Testis (tissue), 3 donors: Measurements from ENCODE around the gene TDP2. TPM values are rescaled to one million over a fixed set of nuclear protein-coding genes. Genes with fewer than 3 reads are reported as not detected.

ENCODE experiments used
- DNase-seq: peaks from one replicate; pipeline ENCODE4 v3.0.0-alpha.2; 2019
- H3K27ac ChIP-seq, 2 donors: fragments of 200-600 bp; sonication (generic); one replicate each; pipeline ENCODE4 v1.5.1; 2019
- H3K27me3 ChIP-seq: fragments of 200-600 bp; sonication (generic); one replicate; pipeline ENCODE4 v1.5.1; 2019
- H3K36me3 ChIP-seq: fragments of 200-600 bp; sonication (generic); one replicate; pipeline ENCODE4 v1.5.1; 2017; ENCODE audit warnings: low read depth; ENCODE audit errors: missing control alignments
- H3K4me1 ChIP-seq: fragments of 200-600 bp; sonication (generic); one replicate; pipeline ENCODE4 v1.5.1; 2019
- H3K4me3 ChIP-seq, 2 donors: fragments of 200-600 bp; sonication (generic); one replicate each; pipeline ENCODE4 v1.5.1; 2017 to 2019
- H3K9me3 ChIP-seq: fragments of 200-600 bp; sonication (generic); one replicate; pipeline ENCODE4 v1.5.1; 2017
- POLR2A ChIP-seq: fragments of 450-650 bp; IDR thresholded peaks from one replicate; pipeline ENCODE4 v1.6.1; 2017; ENCODE audit warnings: antibody characterized with exemption, mild to moderate bottlenecking, moderate library complexity
- WGBS, 2 donors: methylation state at CpG; one replicate each; pipeline ENCODE4 v1.1.5; 2018; 5-methylcytosine and 5-hydroxymethylcytosine counted together
- intact Hi-C: fragments of 100-400 bp; cut with DNase I; formaldehyde crosslinking; loops from one replicate; pipeline ENCODE4 v1.15.1; 2023; ENCODE audit warnings: low total_unique reads
- polyA plus RNA-seq: library from polyadenylated mRNA; stranded (reverse); fragments of 350-450 nt; fragmentation: Illumina TruSeq; extraction: RNeasy Lipid Tissue Mini Kit (QIAGEN cat#74804); gene quantifications from one replicate; pipeline ENCODE4 v1.2.3, GENCODE V29; 2014; ENCODE audit warnings: low read depth, low replicate concordance; ENCODE audit not compliant: insufficient read depth
- total RNA-seq, 2 donors: library from RNA; depleted of rRNA; stranded (reverse); fragments of >200 nt; gene quantifications; one replicate each; pipeline ENCODE4 v1.2.3, GENCODE V29; 2016
- TF ChIP-seq, protein P1 (sequence below), 3 experiments: fragments of 450-650 bp in 2 of 3; fragments of 200-600 bp in 1 of 3; sonication (generic) in 1 of 3; IDR thresholded peaks; one replicate each; pipeline ENCODE4 v1.5.1; 2016 to 2019; ENCODE audit warnings: antibody characterized with exemption in 3 of 3, mild to moderate bottlenecking in 2 of 3, moderate library complexity in 1 of 3

Gene TDP2
- total and polyA plus RNA-seq, 3 donors from 2014 or later, result 37.2 to 46.0 (median 37.4) TPM

DNA sequence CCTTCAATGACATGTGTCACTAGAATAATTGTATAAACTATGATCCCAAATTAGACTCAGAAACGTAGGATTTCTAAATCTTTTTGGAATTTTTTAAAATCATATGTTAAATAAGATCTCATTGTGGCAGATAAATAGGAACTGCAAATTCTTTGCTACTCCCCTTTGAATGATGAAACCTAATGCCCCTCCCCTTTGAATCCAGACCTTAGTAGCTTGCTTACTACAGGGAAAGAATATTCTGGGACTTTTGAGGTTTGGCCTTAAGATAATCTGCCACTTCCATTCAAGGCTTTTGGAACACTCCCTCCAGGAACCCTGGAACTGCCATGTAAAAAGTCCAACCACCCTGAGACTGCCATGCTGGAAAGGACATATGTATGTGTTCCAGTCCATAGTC lies 7.1 kb downstream of the TDP2 start:
- Histone ChIP-seq H3K36me3 (no peaks in the 10 kb centered on the region), H3K27me3 (no peaks in the 10 kb centered on the region), H3K4me3 (no peak overlapping the region), H3K27ac (no peak overlapping the region), H3K9me3 (no peaks in the 10 kb centered on the region), H3K4me1 (no peaks in the 10 kb centered on the region)
- no peak for DNase-seq
- 78 to 85% methylated on average over 1 of the region's 1 CpG for WGBS, 2 donors
- intact Hi-C loops, result no loop called here
- TF ChIP-seq POLR2A, result no peak
- TF ChIP-seq, protein P1, sequence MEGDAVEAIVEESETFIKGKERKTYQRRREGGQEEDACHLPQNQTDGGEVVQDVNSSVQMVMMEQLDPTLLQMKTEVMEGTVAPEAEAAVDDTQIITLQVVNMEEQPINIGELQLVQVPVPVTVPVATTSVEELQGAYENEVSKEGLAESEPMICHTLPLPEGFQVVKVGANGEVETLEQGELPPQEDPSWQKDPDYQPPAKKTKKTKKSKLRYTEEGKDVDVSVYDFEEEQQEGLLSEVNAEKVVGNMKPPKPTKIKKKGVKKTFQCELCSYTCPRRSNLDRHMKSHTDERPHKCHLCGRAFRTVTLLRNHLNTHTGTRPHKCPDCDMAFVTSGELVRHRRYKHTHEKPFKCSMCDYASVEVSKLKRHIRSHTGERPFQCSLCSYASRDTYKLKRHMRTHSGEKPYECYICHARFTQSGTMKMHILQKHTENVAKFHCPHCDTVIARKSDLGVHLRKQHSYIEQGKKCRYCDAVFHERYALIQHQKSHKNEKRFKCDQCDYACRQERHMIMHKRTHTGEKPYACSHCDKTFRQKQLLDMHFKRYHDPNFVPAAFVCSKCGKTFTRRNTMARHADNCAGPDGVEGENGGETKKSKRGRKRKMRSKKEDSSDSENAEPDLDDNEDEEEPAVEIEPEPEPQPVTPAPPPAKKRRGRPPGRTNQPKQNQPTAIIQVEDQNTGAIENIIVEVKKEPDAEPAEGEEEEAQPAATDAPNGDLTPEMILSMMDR (IDR thresholded peaks at IDR 0.05), result no peak

DNA sequence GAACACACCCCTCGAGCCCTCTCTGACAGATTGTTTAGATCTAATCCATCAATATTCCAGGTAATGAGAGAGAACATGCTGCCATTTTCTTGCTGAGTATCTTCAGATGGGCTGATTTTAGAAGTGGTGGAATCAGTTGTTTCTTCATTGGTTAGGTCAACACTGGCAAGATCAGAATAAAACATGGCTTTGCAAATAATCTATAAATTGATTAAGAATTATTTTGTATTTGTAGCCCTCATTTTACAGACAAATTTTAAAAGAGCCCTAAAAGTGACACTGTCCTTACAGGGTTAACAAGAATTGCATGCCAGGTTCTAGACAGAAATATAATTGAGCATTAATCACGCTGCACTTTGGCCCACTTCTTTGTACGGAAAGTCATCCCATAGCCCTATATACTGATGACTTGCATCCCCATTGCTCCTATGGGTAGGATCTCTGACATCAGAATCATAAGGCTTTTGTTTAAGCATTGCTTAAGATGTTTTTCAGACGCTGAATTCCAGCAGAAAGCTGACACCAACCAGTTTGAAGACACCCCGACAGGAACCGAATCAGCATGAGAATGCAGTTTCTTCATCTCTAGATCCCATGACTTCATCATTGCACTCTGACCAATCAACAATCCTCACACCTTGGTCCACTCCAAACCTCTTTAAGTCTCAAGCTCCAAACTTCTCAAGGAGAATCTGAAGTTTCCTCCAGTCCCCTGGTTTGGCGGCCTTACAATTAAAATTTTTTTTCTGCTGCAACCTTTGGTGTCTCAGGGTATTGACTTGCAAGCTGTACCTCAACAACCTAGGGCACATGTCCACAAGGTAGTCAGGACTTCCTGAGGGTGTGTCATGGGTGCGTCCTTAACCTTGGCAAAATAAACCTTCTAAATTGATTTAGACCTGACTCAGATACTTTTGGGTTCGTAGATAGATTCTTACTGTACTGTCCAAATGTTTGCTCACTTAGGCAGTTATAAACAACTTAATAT lies 7.8 kb downstream of the TDP2 start:
- intact Hi-C loops, result no loop called here
- H3K4me1 ChIP-seq, result no peaks in the 10 kb centered on the region
- no peaks in the 10 kb centered on the region for H3K27me3 ChIP-seq
- H3K9me3 ChIP-seq, result no peaks in the 10 kb centered on the region
- no peak overlapping the region for H3K27ac ChIP-seq
- TF ChIP-seq POLR2A, result no peak
- TF ChIP-seq, protein P1 (IDR thresholded peaks at IDR 0.05), result no peak
- DNase-seq, result no peak
- H3K4me3 ChIP-seq, result no peak overlapping the region
- 81 to 82% methylated on average over 9 of the region's 9 CpGs for WGBS, 2 donors
- H3K36me3 ChIP-seq, result no peaks in the 10 kb centered on the region

DNA sequence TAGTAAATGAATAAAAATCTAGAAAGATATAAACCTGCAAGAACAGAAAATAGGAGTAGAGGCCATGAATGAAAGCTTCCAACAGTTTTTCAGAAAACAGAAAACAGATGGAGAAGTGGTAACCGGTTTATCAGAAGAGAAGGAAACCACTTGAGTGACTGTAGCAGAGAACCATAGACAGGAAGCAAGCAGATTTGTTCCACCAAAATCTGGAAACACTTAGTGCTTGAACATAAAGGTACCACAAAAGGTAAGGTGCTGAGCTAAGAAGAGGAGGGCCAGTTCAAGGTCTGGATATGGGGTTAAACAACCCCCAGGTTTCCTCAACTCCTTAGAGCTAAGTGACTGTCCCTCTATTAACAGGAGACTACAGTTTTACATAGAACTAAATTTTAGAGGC lies 11.5 kb downstream of the TDP2 start:
- DNase-seq, result no peak
- no peaks in the 10 kb centered on the region for H3K4me1 ChIP-seq
- no peak overlapping the region for H3K4me3 ChIP-seq
- no peaks in the 10 kb centered on the region for H3K27me3 ChIP-seq
- no peaks in the 10 kb centered on the region for H3K36me3 ChIP-seq
- no peak overlapping the region for H3K27ac ChIP-seq
- TF ChIP-seq, protein P1 (IDR thresholded peaks at IDR 0.05), result no peak
- no peak for TF ChIP-seq POLR2A
- H3K9me3 ChIP-seq, result no peaks in the 10 kb centered on the region
- 91 to 94% methylated on average over 1 of the region's 1 CpG for WGBS, 2 donors
- intact Hi-C loops, result no loop called here

DNA sequence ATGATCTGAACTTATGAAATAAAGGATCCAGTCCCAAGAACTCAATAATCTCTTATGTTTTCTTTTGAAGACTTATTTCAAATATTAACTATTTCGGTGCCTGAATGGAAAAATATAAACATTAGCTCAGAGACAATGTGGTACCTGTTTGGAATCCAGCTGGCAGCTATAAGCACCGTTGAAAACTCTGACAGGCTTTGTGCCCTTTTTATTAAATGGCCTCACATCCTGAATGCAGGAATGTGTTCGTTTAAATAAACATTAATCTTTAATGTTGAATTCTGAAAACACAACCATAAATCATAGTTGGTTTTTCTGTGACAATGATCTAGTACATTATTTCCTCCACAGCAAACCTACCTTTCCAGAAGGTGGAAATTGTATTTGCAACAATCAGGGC lies 16.3 kb downstream of the TDP2 start:
- H3K27ac ChIP-seq, result no peak overlapping the region
- H3K9me3 ChIP-seq, result no peaks in the 10 kb centered on the region
- no peaks in the 10 kb centered on the region for H3K27me3 ChIP-seq
- H3K4me3 ChIP-seq, result no peak overlapping the region
- WGBS, 2 donors, result 65 to 77% methylated on average over 3 of the region's 3 CpGs
- H3K36me3 ChIP-seq, result no peaks in the 10 kb centered on the region
- DNase-seq, result no peak
- intact Hi-C loops, result no loop called here
- TF ChIP-seq POLR2A, result no peak
- TF ChIP-seq, protein P1 (IDR thresholded peaks at IDR 0.05), result no peak
- no peaks in the 10 kb centered on the region for H3K4me1 ChIP-seq

DNA sequence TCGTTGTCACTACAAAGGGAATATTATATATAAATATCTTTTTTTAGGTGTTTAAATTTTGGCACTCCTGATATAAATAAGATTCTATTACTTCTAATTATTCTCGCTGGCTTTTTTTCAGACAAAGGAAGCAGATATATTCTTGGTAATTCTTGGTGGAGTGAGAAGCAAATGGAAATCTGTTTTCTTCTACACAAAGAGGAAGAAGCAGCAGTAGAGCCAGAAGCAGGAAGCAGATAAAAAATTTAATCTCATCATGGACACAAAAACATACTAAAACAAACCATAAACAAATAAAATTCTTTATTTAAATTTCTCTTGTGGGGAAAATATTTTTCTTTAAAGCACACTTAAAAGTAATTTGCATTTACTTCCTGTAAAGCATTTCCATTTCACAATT lies 17.0 kb downstream of the TDP2 start:
- no peaks in the 10 kb centered on the region for H3K36me3 ChIP-seq
- TF ChIP-seq, protein P1 (IDR thresholded peaks at IDR 0.05), result no peak
- TF ChIP-seq POLR2A, result no peak
- intact Hi-C loops, result no loop called here
- H3K4me1 ChIP-seq, result no peaks in the 10 kb centered on the region
- no peak for DNase-seq
- no peak overlapping the region for H3K4me3 ChIP-seq
- no peaks in the 10 kb centered on the region for H3K27me3 ChIP-seq
- no peaks in the 10 kb centered on the region for H3K9me3 ChIP-seq
- H3K27ac ChIP-seq, result no peak overlapping the region
- 84 to 88% methylated on average over 2 of the region's 2 CpGs for WGBS, 2 donors
